ENCODE measurements around the gene ATP1B3.
"Not testable (repeated sequence)": the region's sequence is repeated elsewhere in the genome, so short reads cannot be mapped to it uniquely, and the experiment has no call there.

Gene ATP1B3

GRCh38 chr3:141846050-141846433, 30.4 kb upstream of the ATP1B3 start:
- H3K9me3 Mint-ChIP-seq = no peaks in the 10 kb centered on the region
- H3K36me3 Mint-ChIP-seq (ENCODE audit: low read depth) = no peaks in the 10 kb centered on the region
- H3K4me1 Mint-ChIP-seq = no peaks in the 10 kb centered on the region
- no peak overlapping the region for H3K27ac Mint-ChIP-seq
- no peak for TF ChIP-seq CTCF (IDR thresholded peaks at IDR 0.05; ENCODE audit: unreplicated experiment in 3 of 3)
- H3K27me3 Mint-ChIP-seq (ENCODE audit: low read depth) = peaks cover 4% of the 10 kb centered on the region
- no peak overlapping the region for H3K4me3 Mint-ChIP-seq

GRCh38 chr3:141848159-141848748, 28.2 kb upstream of the ATP1B3 start:
- H3K36me3 Mint-ChIP-seq (ENCODE audit: low read depth); H3K27me3 Mint-ChIP-seq (ENCODE audit: low read depth); H3K27ac Mint-ChIP-seq; H3K4me3 Mint-ChIP-seq; H3K4me1 Mint-ChIP-seq; H3K9me3 Mint-ChIP-seq: not testable (repeated sequence)

GRCh38 chr3:141849056-141849815, 27.2 kb upstream of the ATP1B3 start:
- Mint-ChIP-seq H3K4me3 (no peak overlapping the region), H3K9me3 (no peaks in the 10 kb centered on the region), H3K36me3 (ENCODE audit: low read depth) (no peaks in the 10 kb centered on the region), H3K27ac (no peak overlapping the region), H3K27me3 (ENCODE audit: low read depth) (no peaks in the 10 kb centered on the region), H3K4me1 (no peaks in the 10 kb centered on the region)
- no peak for TF ChIP-seq CTCF (IDR thresholded peaks at IDR 0.05; ENCODE audit: unreplicated experiment in 3 of 3)

GRCh38 chr3:141851411-141851810, 25.0 kb upstream of the ATP1B3 start:
- Mint-ChIP-seq H3K4me1 (no peaks in the 10 kb centered on the region), H3K27ac (no peak overlapping the region), H3K4me3 (no peak overlapping the region), H3K27me3 (ENCODE audit: low read depth) (no peaks in the 10 kb centered on the region), H3K36me3 (ENCODE audit: low read depth) (no peaks in the 10 kb centered on the region), H3K9me3 (no peaks in the 10 kb centered on the region)
- TF ChIP-seq CTCF (IDR thresholded peaks at IDR 0.05; ENCODE audit: unreplicated experiment in 3 of 3) = no peak

- H3K9me3 Mint-ChIP-seq = no peaks in the 10 kb centered on the region
- H3K27ac Mint-ChIP-seq = no peak overlapping the region
- no peak for TF ChIP-seq CTCF (IDR thresholded peaks at IDR 0.05; ENCODE audit: unreplicated experiment in 3 of 3)
- H3K4me3 Mint-ChIP-seq = no peak overlapping the region
- H3K27me3 Mint-ChIP-seq (ENCODE audit: low read depth) = peaks cover 4% of the 10 kb centered on the region
- H3K4me1 Mint-ChIP-seq = no peaks in the 10 kb centered on the region
- H3K36me3 Mint-ChIP-seq (ENCODE audit: low read depth) = no peaks in the 10 kb centered on the region
Observed at GRCh38 chr3:141853081-141853601, 23.3 kb upstream of the ATP1B3 start.

GRCh38 chr3:141853629-141854168, 22.7 kb upstream of the ATP1B3 start:
- Mint-ChIP-seq H3K9me3 (no peaks in the 10 kb centered on the region), H3K4me3 (no peak overlapping the region), H3K27me3 (ENCODE audit: low read depth) (peaks cover 4% of the 10 kb centered on the region), H3K27ac (no peak overlapping the region), H3K4me1 (no peaks in the 10 kb centered on the region), H3K36me3 (ENCODE audit: low read depth) (no peaks in the 10 kb centered on the region)
- no peak for TF ChIP-seq CTCF (IDR thresholded peaks at IDR 0.05; ENCODE audit: unreplicated experiment in 3 of 3)
